HepG2 (cell line): ENCODE results near the gene GRHPR. TPM values are rescaled to one million over a fixed set of nuclear protein-coding genes. Genes with fewer than 3 reads are reported as not detected.

Experiments
- IKZF5 ChIP-seq: IDR thresholded peaks from 2 replicates; pipeline ENCODE4 v1.6.1; 2018; ENCODE audit warnings: missing genetic modification reagents, mild to moderate bottlenecking, missing compliant biosample characterization
- MAF1 ChIP-seq: sonication (generic); formaldehyde crosslinking; IDR thresholded peaks from 2 replicates; pipeline ENCODE4 v1.5.0; 2020; ENCODE audit warnings: missing genetic modification reagents, borderline replicate concordance
- MAFG ChIP-seq: sonication (generic); formaldehyde crosslinking; IDR thresholded peaks from 2 replicates; pipeline ENCODE4 v1.5.1; 2020; ENCODE audit warnings: mild to moderate bottlenecking, missing genetic modification reagents
- RFX3 ChIP-seq: IDR thresholded peaks from 2 replicates; pipeline ENCODE4 v1.6.1; 2016; ENCODE audit warnings: missing biosample characterization, missing genetic modification reagents
- RXRA ChIP-seq: sonication (generic); formaldehyde crosslinking; IDR thresholded peaks from 2 replicates; pipeline ENCODE4 v1.5.1; 2020; ENCODE audit warnings: missing genetic modification reagents
- SIN3A ChIP-seq: IDR thresholded peaks from 2 replicates; pipeline ENCODE4 v1.6.1; 2011; ENCODE audit warnings: low read depth, mild to moderate bottlenecking, control low read depth, low read length, borderline replicate concordance
- SNAPC2 ChIP-seq: sonication (generic); formaldehyde crosslinking; IDR thresholded peaks from 2 replicates; pipeline ENCODE4 v1.8.1; 2022; ENCODE audit warnings: mild to moderate bottlenecking, missing genetic modification reagents
- TEAD2 ChIP-seq: sonication (generic); formaldehyde crosslinking; IDR thresholded peaks from 2 replicates; pipeline ENCODE4 v1.9.0; 2021; ENCODE audit warnings: missing genetic modification reagents
- ZBTB4 ChIP-seq: sonication (generic); formaldehyde crosslinking; IDR thresholded peaks from 2 replicates; pipeline ENCODE4 v1.4.0; 2020; ENCODE audit warnings: missing genetic modification reagents, mild to moderate bottlenecking, borderline replicate concordance
- ZBTB7B ChIP-seq: sonication (generic); formaldehyde crosslinking; IDR thresholded peaks from 2 replicates; pipeline ENCODE4 v1.4.0; 2020; ENCODE audit warnings: missing genetic modification reagents
- ZBTB8A ChIP-seq: sonication (generic); formaldehyde crosslinking; IDR thresholded peaks from 2 replicates; pipeline ENCODE4 v1.4.0; 2020; ENCODE audit warnings: mild to moderate bottlenecking, low read depth, missing genetic modification reagents, borderline replicate concordance
- ZNF333 ChIP-seq: sonication (generic); formaldehyde crosslinking; IDR thresholded peaks from 2 replicates; pipeline ENCODE4 v1.4.0; 2020; ENCODE audit warnings: mild to moderate bottlenecking, missing genetic modification reagents, borderline replicate concordance
- ZNF337 ChIP-seq: sonication (generic); formaldehyde crosslinking; IDR thresholded peaks from 2 replicates; pipeline ENCODE4 v1.5.1; 2020; ENCODE audit warnings: missing genetic modification reagents, low read depth, mild to moderate bottlenecking, borderline replicate concordance
- ZNF574 ChIP-seq: sonication (generic); formaldehyde crosslinking; IDR thresholded peaks from 2 replicates; pipeline ENCODE4 v1.4.0; 2020; ENCODE audit warnings: missing genetic modification reagents
- ZNF639 ChIP-seq: conservative IDR thresholded peaks from 2 replicates; pipeline ENCODE4 v1.6.1; 2018; ENCODE audit warnings: missing genetic modification reagents
- polyA plus RNA-seq, 8 experiments: library from polyadenylated mRNA; depleted of rRNA in 3 of 8; stranded (reverse) in 7 of 8; unstranded in 1 of 8; fragments of >200 nt; fragmentation: Illumina TruSeq in 4 of 8; extraction: Trizol in 4 of 8; gene quantifications; 2 replicates each; pipeline versions ENCODE4 v1.2.1 to v1.2.3, GENCODE V29; 2011 to 2016; ENCODE audit warnings: low read depth in 4 of 8, missing spikeins in 1 of 8, mixed read lengths in 1 of 8; ENCODE audit not compliant: insufficient read depth in 1 of 8
- total RNA-seq, 5 experiments: library from RNA; depleted of rRNA; stranded (reverse); fragments of >200 nt; fragmentation: Illumina TruSeq; extraction: Trizol; gene quantifications; 2 replicates each; pipeline ENCODE4 v1.2.3, GENCODE V29; 2016; ENCODE audit warnings: low read depth in 1 of 5

The GRHPR gene
- total and polyA plus RNA-seq, 2 of the 13 experiments (the other 11 are each of a cell fraction or from before 2014, with no cell fraction given) = 113 to 115 TPM

GRCh38 chr9:37381094-37381741 lies 41.3 kb upstream of the GRHPR start (continued):
- TF ChIP-seq ZBTB8A (CRISPR knock-in tag) = no peak
- no peak for TF ChIP-seq ZBTB7B (CRISPR knock-in tag)
- no peak; the same call in 1 of the 2 replicates for TF ChIP-seq RXRA (CRISPR knock-in tag)
- no peak for TF ChIP-seq SNAPC2 (CRISPR knock-in tag)
- TF ChIP-seq MAFG (CRISPR knock-in tag) = no peak
- no peak for TF ChIP-seq RFX3 (CRISPR knock-in tag)
- TF ChIP-seq ZNF639 (CRISPR knock-in tag) = no peak
- TF ChIP-seq TEAD2 (CRISPR knock-in tag) = no peak
- no peak for TF ChIP-seq SIN3A
- TF ChIP-seq ZNF574 (CRISPR knock-in tag) = peak; percentile 32; the same call in 1 of the 2 replicates
- no peak for TF ChIP-seq MAF1
- peak; percentile 59; the same call in 1 of the 2 replicates for TF ChIP-seq IKZF5
- no peak for TF ChIP-seq ZNF333 (CRISPR knock-in tag)
- no peak for TF ChIP-seq ZBTB4 (CRISPR knock-in tag)
- TF ChIP-seq ZNF337 (CRISPR knock-in tag) = no peak
